ENCODE measurements around the gene ZCCHC4.

ZCCHC4 gene

DNA sequence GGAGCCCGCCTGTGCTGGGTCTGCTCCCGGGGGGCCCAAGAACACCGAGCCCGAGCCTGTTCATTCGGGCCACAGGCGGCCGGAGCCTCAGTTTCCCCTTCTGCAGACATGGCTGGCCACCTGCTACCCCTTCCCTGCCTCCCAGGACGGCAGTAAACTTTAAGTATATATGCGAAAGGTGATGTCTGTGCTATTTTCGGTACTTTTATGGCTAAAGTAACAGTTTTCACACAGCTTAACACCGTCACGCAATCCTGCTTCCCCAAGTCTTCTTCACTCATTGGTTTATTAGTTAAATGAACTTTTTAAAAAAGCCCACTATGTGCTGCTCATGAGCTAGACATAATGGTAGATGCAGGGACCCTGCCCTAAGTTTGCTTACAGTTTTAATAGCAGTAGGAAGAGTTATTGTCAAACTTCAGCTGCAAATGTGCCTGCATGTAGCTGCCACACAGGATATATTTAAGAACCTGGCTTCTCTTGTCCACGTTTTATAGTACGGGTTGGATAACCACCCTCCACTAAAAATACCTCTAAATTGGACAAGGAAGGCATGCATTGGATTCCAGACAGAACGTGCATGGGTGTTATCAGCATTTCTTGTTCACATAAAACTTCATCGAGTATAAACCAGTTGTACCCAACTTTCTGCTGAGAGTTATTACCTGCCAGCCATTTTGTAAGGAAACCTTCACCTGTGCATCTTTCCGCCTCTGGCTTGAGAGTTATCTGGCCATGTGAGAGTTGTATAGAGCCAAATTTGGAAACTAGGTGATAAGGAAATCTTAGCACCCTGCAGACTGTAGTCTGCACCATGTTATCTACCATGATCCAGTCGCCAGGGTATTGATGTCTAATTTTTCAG is 65.2 kb downstream of the ZCCHC4 start:
- DNase-seq (ENCODE audit: low read depth in 2 of 2) = no peak

DNA sequence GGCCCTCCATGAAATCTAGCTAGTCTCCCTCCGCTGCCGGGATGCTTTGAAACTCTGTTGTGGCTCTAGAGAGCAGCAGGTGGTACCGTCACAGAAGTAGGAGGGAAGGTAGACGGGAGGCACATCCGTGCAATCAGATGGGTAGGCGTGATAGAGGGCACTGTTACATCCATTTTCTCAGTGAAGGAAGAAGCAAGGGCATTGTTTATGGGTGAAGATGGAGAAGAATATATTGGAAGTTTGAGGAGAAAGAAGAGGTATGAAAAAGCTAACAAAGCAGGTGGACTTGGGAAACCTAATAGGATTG is 65.8 kb downstream of the ZCCHC4 start:
- DNase-seq (ENCODE audit: low read depth in 2 of 2) = no peak

DNA sequence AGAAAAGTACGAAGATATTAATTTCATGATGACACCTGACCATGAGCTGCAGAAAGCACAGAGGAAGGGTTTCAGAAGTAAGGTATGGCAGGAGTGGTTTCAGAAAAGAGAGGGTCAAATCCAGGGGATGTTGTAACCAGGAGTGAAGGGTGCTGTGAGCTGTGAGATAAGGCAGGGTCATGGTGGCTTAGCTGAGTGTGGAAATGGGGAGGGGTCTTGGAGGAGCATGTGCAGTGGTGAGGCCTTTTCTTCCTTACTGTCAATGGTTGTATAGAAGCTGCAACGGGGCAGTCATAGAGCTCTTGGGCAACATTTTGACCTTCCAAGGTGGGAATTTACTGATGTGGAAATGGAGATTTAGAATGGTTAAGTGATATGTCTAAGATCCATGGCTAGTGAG is 67.0 kb downstream of the ZCCHC4 start:
- DNase-seq (ENCODE audit: low read depth in 2 of 2) = no peak

DNA sequence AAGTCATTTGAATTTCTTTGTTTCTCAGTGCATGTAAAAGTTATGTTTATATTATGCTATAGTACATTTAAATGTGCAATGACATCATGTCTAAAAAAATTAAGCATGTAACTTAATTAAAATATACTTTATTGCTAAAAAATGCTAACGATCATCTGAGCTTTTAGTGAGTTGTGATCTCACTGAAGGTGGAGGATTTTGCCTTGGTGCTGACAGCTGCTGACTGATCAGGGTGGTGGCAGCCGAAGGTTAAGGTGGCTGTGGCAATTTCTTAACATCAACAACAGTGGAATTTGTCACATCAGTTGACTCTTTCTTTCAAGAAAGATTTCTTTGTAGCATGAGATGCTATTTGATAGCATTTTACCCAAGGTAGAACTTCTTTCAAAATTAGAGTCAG is 71.1 kb downstream of the ZCCHC4 start:
- no peak for DNase-seq (ENCODE audit: low read depth in 2 of 2)

DNA sequence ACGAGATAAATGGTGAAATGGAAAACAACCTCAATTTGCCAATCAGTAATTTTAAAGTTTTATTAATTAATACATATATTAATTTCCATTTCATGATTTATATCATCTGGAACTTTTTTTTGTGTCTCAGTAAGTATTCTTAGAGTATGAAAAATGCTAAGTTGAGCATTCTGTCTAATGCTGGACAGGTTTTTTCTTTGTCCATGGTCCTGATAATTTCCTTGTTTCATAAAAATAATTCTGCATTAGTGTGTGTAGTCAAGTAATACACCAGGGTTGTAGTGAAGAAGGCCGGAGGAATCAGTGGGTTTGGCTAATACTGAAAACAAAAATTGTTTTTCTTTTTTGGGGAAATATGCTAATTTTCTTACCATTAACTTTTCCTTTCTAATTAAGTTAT is 74.4 kb downstream of the ZCCHC4 start:
- DNase-seq (ENCODE audit: low read depth in 2 of 2) = no peak

DNA sequence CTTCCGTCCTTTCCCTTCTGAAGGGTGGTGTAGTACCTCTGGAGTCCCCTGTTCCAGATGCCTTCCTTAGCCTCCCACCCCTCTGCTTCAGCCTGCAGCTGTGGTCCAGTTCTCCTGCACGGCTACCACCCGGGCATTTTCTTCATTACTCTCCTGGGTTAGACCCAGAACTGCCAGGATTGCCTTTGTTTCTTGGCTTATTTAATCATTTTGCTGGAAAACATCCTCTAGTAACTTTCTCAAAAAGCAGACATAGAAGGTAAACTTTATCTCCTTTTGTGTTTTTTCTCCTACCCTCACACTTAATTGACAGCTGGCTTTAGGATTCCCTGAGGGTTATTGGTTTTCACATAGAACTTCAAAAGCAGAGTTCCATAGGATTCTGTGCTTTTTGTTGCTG is 84.7 kb downstream of the ZCCHC4 start:
- DNase-seq (ENCODE audit: low read depth in 2 of 2) = no peak

DNA sequence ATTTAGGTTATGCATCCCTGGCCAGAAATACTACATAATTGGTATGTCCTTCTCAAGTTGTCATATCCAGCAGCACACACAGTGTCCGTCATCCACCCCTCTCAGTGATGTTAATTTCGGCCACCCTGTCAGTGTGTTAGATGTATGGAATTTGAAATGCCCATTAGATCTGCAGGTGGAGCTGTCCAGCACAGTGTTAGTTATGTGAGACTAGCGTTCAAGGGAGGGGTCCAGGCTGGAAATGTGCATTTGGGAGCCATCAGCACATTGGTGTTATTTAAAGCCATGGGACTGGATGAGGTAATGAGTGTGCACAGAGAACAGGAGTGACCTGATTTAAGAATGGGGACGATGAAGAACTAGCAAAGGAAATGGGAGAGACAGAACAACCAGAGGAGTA is 86.9 kb downstream of the ZCCHC4 start:
- DNase-seq (ENCODE audit: low read depth in 2 of 2) = no peak

DNA sequence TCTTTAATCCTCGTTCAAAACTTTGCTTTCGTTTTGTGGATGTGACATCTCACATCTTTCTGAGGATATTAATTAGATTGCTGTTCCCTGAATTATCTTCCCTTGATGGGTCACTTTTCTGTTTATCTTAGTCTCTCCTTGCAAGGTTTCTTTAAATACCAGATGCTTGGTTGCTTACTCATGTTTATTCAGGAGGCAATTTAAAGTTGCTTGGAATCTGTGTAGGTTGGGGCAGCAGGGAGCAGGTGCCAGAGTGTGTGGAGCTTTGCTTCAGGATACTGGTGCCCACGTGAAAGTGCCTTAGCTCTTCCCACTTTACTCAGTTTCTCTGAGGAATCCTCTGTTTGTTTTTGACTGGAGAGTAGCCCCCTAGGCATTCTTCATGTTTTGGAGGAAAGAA is 88.5 kb downstream of the ZCCHC4 start:
- DNase-seq (ENCODE audit: low read depth in 2 of 2) = no peak

DNA sequence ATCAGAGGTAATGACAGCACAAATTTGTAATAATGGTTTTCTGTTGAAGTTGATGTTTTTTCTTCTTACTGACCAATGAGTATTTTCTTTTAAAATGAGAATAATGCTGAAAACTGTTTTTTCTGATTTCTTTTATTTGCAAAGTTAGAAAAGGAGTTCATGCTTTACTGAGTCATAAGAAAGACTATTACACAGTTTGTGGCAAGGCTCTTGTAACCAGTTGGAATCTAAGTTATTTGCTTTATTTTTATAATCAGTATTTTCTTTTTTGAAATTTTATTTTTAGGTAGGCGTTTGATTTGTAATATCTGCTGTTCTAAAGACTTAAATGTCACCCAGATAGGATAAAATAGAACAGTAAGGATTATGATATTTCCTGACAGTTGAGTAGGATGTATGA is 89.9 kb downstream of the ZCCHC4 start:
- DNase-seq (ENCODE audit: low read depth in 2 of 2) = no peak

DNA sequence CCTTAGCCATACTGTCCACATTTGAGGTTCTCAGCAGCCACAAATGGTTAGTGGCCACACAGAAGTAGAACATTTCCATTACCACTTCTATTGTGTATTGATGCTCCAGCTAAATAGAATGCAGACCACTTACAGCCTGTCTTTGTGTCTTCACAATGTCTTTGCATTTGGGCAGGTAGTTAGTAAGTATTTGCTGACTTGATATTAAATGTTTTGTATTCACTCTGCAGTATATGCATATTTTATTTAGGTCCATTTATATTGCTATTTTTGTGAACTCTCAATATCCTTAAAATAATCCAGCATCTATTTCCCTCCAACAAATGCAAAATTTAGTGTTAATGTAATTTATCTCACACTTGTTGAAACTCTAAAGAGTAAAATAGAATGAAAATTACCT is 91.1 kb downstream of the ZCCHC4 start:
- DNase-seq (ENCODE audit: low read depth in 2 of 2) = no peak

DNA sequence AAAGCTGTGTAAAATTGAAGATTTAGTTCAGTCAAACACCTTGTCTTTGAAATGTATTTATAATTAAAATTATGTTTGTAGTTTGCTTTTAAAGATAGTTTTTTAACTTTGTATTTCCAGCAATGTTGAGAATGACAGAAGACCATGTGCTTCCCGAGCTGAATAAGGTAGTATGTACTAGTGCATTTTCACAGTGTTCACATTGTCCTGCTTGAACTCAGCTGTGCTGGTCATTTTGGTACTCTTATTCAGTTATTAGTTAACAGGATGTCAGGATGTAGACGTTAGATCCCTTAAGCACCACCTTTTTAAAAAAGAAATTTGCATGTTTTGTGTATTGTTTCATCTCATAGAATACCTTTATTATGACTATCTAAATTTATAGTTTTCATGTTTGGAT is 92.9 kb downstream of the ZCCHC4 start:
- no peak for DNase-seq (ENCODE audit: low read depth in 2 of 2)

DNA sequence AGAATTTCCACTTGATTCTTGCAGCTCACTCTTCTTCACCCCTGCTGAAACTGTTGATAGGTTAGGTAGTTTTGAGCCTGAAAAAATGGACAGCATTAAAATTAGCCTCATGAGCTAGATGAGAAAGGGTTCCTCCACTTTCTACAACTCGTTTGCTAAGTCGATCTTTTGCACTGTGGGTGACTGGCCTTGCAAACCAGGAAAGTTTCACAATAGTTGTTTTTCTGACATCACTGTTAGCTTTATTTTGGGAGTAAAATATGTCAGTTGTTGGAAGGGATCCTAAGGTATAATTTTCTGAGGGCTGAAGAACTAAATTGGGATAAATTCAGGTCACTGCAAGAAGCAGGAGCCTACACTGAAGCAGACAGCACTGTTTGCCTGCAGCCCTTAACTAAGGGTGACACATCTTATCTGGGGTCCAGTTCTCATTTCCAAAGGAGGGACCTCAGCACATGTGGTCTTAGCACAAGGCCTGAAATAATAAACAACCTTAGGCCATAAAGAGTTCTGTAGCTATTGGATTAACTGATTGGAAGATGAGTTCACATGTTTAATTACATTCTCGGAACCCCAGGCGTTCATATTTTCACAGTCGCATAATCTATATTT is 93.6 kb downstream of the ZCCHC4 start:
- no peak for DNase-seq (ENCODE audit: low read depth in 2 of 2)

DNA sequence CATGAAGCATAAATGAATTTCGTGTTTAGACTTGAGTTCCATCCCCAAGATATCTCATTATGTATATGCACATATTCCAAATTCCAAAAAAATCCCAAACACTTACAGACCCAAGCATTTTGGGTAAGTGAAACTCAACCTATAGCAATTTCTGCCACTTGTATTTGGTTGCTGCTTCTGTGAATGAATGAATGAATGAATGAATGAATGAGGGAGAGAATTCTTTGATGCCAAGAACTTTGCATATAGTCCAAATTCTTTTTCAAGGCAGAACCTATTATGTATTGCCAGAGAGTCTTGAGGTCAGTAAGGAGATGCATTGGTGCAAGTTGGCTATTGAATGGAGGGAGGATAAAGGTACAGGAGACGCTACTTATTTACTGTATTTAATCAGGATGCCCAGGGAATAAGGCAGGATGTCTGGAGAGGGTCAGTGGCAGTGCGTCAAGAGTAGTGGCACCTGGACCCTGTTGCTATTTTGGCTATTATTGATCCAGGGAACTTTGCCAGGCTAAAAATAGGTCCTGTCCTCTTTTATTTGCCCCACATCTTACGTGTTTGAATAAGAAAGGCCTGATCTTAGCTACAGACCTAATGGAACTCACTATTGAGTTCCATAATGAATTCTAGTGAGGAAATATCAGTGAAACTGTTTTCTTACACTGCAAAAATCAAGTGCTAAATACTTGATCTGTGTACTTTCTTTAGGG is 98.4 kb downstream of the ZCCHC4 start:
- DNase-seq (ENCODE audit: low read depth in 2 of 2) = no peak

DNA sequence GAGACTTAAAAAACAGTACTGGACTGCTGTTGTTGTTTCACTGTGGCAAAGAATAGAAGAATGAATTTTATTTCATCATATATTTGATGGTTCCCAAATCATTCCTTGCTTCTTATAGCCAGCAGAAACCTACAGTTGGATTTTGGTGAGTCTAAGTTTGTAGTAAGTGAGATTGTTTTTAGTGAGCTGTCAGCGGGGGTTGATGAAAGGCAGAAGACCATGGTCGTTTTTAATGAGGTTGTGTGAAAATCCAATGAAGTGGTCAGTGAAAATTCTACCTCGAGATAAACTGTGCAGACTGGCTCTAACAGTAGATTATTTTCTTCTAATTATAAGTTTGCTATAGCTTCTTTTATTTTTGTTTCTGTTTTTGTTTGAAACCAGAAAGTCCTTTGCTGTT is 100.7 kb downstream of the ZCCHC4 start:
- DNase-seq (ENCODE audit: low read depth in 2 of 2) = no peak

DNA sequence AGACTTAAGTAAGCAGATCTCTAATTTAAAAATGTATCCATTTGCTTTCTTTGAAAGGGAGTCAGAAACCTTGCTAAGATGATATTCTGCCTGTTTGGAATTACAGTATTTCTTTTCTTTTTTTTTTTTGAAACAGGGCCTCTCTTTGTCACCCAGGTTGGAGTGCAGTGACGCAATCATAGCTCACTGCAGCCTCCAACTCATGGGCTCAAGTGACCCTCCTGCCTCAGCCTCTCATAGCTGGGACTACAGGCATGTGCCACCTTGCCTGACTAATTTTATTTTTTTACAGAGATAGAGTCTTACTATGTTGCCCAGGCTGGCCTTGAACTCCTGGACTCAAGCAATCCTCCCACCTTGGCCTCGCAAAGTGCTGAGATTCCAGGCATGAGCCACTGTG is 104.4 kb downstream of the ZCCHC4 start:
- DNase-seq (ENCODE audit: low read depth in 2 of 2) = no peak

Data from stimulated activated CD8-positive, alpha-beta memory T cell treated with anti-CD3 and anti-CD28 coated beads, Interleukin-7, amount 100 ng/mL, for 1 hour (primary cell).